Activated CD8-positive, alpha-beta memory T cell treated with anti-CD3 and anti-CD28 coated beads, Interleukin-2, amount 50 U/mL, for 48 hours (primary cell): Measurements from ENCODE around the gene LRRC4B.

ENCODE experiments used
- DNase-seq: peaks from one replicate; pipeline ENCODE4 v3.0.0-alpha.2; 2020

Gene LRRC4B

GRCh38 chr19:50501186-50501567 lies 67.1 kb downstream of the LRRC4B start:
- no peak for DNase-seq

GRCh38 chr19:50500753-50501151 lies 67.5 kb downstream of the LRRC4B start:
- DNase-seq, result no peak

GRCh38 chr19:50500060-50500752 lies 68.0 kb downstream of the LRRC4B start:
- no peak for DNase-seq

- DNase-seq, result no peak
These were observed 69.8 kb downstream of the LRRC4B start for GRCh38 chr19:50498219-50499056.

GRCh38 chr19:50497022-50497405 lies 71.2 kb downstream of the LRRC4B start:
- DNase-seq, result no peak

- no peak for DNase-seq
These were observed 71.8 kb downstream of the LRRC4B start for GRCh38 chr19:50496189-50497021.

GRCh38 chr19:50495020-50495531 lies 73.2 kb downstream of the LRRC4B start:
- no peak for DNase-seq

GRCh38 chr19:50494186-50495019 lies 73.8 kb downstream of the LRRC4B start:
- DNase-seq, result no peak

- no peak for DNase-seq
These were observed 75.1 kb downstream of the LRRC4B start for GRCh38 chr19:50493171-50493570.

GRCh38 chr19:50492303-50493052 lies 75.8 kb downstream of the LRRC4B start:
- DNase-seq, result peak; percentile 68

- DNase-seq, result no peak
These were observed 77.2 kb downstream of the LRRC4B start for GRCh38 chr19:50490991-50491472.

GRCh38 chr19:50490411-50490811 lies 77.8 kb downstream of the LRRC4B start:
- DNase-seq, result no peak

- no peak for DNase-seq
These were observed 78.7 kb downstream of the LRRC4B start for GRCh38 chr19:50489461-50490011.

GRCh38 chr19:50488389-50489194 lies 79.6 kb downstream of the LRRC4B start:
- no peak for DNase-seq

GRCh38 chr19:50486823-50487515 lies 81.3 kb downstream of the LRRC4B start:
- DNase-seq, result peak; percentile 93

- DNase-seq, result no peak
These were observed 82.8 kb downstream of the LRRC4B start for GRCh38 chr19:50485284-50485955.

- no peak for DNase-seq
These were observed 85.3 kb downstream of the LRRC4B start for GRCh38 chr19:50482916-50483315.

- no peak for DNase-seq
These were observed 85.9 kb downstream of the LRRC4B start for GRCh38 chr19:50482271-50482855.
